Breast epithelium (tissue), 4 donors: ENCODE results near the gene CD164. TPM values are rescaled to one million over a fixed set of nuclear protein-coding genes. Genes with fewer than 3 reads are reported as not detected.

Experiments
- DNase-seq, 2 donors: peaks; one replicate each; pipeline ENCODE4 v3.0.0-alpha.2; 2019; ENCODE audit warnings: low spot score in 2 of 2
- H3K27ac ChIP-seq, 2 donors: fragments of 200-600 bp; sonication (generic) in 1 of 2; one replicate each; pipeline ENCODE4 v1.5.1; 2016 to 2019; ENCODE audit warnings: mild to moderate bottlenecking in 1 of 2
- H3K27me3 ChIP-seq, 2 donors: fragments of 200-600 bp; sonication (generic) in 1 of 2; one replicate each; pipeline versions ENCODE4 v1.5.1 to v1.6.0; 2017 to 2019; ENCODE audit warnings: control low read depth in 1 of 2, mild to moderate bottlenecking in 1 of 2
- H3K36me3 ChIP-seq: fragments of 200-600 bp; one replicate; pipeline ENCODE4 v1.5.1; 2019
- H3K4me1 ChIP-seq, 2 donors: fragments of 200-600 bp; sonication (generic); one replicate each; pipeline ENCODE4 v1.5.1; 2016 to 2019; ENCODE audit warnings: control low read depth in 1 of 2
- H3K4me3 ChIP-seq, 3 donors: fragments of 200-600 bp; sonication (generic); 1 replicate in 2 of 3; 2 replicates in 1 of 3; pipeline ENCODE4 v1.5.1; 2016 to 2019; ENCODE audit warnings: mild to moderate bottlenecking in 3 of 3, moderate library complexity in 2 of 3
- H3K9me3 ChIP-seq, 2 donors: fragments of 200-600 bp; sonication (generic) in 1 of 2; one replicate each; pipeline ENCODE4 v1.5.1; 2016 to 2019; ENCODE audit warnings: control low read depth in 1 of 2
- POLR2A ChIP-seq: fragments of 450-650 bp; IDR thresholded peaks from one replicate; pipeline ENCODE4 v1.6.1; 2016; ENCODE audit warnings: antibody characterized with exemption, mild to moderate bottlenecking, moderate library complexity
- POLR2AphosphoS5 ChIP-seq, 3 donors: sonication (generic); formaldehyde crosslinking; IDR thresholded peaks; one replicate each; pipeline ENCODE4 v1.6.1; 2017; ENCODE audit warnings: antibody characterized with exemption in 3 of 3
- intact Hi-C: fragments of 100-400 bp; cut with DNase I; formaldehyde crosslinking; loops from one replicate; pipeline ENCODE4 v1.15.1; 2023; ENCODE audit warnings: low total_unique reads
- total RNA-seq, 3 donors: library from RNA; depleted of rRNA; stranded (reverse); fragments of >200 nt; gene quantifications; one replicate each; pipeline ENCODE4 v1.1.0, GENCODE V29; 2016
- TF ChIP-seq, protein P1 (sequence below), 3 donors: fragments of 450-650 bp; IDR thresholded peaks; one replicate each; pipeline ENCODE4 v1.5.1; 2016 to 2017; ENCODE audit warnings: antibody characterized with exemption in 3 of 3, mild to moderate bottlenecking in 3 of 3, moderate library complexity in 3 of 3

Gene CD164
- total RNA-seq, 3 donors from 2014 or later = 186 to 302 (median 238) TPM

- Histone ChIP-seq H3K27ac (no peak overlapping the region), H3K4me1 (peaks cover 0 to 5% of the 10 kb centered on the region in 2 donors), H3K4me3 (no peak overlapping the region), H3K36me3 (no peaks in the 10 kb centered on the region), H3K9me3 (no peaks in the 10 kb centered on the region), H3K27me3 (no peaks in the 10 kb centered on the region)
- no peak for DNase-seq
- intact Hi-C loops = loop anchor here (2.0 kb wide), 1 partner anchor 73 kb away; no protein-coding TSS in a partner anchor
- TF ChIP-seq, protein P1, sequence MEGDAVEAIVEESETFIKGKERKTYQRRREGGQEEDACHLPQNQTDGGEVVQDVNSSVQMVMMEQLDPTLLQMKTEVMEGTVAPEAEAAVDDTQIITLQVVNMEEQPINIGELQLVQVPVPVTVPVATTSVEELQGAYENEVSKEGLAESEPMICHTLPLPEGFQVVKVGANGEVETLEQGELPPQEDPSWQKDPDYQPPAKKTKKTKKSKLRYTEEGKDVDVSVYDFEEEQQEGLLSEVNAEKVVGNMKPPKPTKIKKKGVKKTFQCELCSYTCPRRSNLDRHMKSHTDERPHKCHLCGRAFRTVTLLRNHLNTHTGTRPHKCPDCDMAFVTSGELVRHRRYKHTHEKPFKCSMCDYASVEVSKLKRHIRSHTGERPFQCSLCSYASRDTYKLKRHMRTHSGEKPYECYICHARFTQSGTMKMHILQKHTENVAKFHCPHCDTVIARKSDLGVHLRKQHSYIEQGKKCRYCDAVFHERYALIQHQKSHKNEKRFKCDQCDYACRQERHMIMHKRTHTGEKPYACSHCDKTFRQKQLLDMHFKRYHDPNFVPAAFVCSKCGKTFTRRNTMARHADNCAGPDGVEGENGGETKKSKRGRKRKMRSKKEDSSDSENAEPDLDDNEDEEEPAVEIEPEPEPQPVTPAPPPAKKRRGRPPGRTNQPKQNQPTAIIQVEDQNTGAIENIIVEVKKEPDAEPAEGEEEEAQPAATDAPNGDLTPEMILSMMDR (IDR thresholded peaks at IDR 0.05) = no peak
- no peak for TF ChIP-seq POLR2A
- no peak for TF ChIP-seq POLR2AphosphoS5 (IDR thresholded peaks at IDR 0.05)
Observed at GRCh38 chr6:109345986-109346385, 36.3 kb downstream of the CD164 start.

DNA sequence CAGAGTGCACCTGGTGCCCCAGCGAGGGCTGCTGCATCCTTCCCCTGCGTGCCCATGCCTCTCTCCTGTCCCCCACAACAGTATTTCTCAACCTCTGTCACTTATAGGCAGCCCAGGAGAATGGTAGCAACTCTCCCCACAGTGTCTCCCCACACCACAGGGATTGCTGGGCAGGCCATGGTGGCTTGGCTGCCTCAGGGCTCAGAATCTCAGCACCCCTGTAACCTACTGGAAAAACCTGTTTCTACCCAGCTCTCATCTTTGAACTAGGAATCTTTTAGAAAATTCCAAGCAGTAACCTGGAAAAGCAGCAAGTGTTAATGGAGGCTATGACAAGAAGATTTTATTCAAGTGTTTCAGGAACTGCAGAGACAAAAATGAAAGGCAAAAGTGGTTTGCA lies 38.0 kb downstream of the CD164 start:
- H3K9me3 ChIP-seq = no peaks in the 10 kb centered on the region
- H3K36me3 ChIP-seq = no peaks in the 10 kb centered on the region
- TF ChIP-seq POLR2A (no peak), POLR2AphosphoS5 (IDR thresholded peaks at IDR 0.05) (no peak)
- TF ChIP-seq, protein P1 (IDR thresholded peaks at IDR 0.05) = no peak
- peak overlapping the region; percentile 51 to 70 for H3K27ac ChIP-seq
- no peak for DNase-seq
- no peaks in the 10 kb centered on the region for H3K27me3 ChIP-seq
- peaks cover 0 to 5% of the 10 kb centered on the region in 2 donors for H3K4me1 ChIP-seq
- intact Hi-C loops = loop anchor here (2.0 kb wide), 1 partner anchor 71 kb away; no protein-coding TSS in a partner anchor
- H3K4me3 ChIP-seq = no peak overlapping the region

DNA sequence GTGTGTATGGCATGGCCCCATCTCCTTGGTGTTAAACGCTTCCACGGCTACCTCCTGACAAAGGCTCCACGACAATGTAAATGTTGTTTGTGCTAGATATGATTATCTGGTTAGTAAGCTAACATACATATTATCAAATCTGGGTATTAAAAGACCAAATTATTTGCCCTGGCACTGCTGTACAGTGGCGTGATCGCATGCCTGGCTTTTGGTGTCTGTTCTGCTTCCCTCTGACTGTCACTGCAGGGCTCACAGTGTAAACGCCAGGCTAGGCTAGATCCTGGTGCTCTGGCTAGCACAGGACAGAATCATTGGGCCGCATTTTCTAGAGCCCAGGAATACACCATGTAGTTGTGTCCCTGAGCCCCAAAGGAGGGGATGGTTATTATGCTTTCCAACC lies 38.7 kb downstream of the CD164 start:
- DNase-seq = no peak
- Histone ChIP-seq H3K36me3 (no peaks in the 10 kb centered on the region), H3K27me3 (no peaks in the 10 kb centered on the region), H3K9me3 (no peaks in the 10 kb centered on the region), H3K4me1 (peaks cover 0 to 5% of the 10 kb centered on the region in 2 donors), H3K27ac (peak overlapping the region; percentile 51 to 70), H3K4me3 (no peak overlapping the region)
- no peak for TF ChIP-seq POLR2AphosphoS5 (IDR thresholded peaks at IDR 0.05)
- TF ChIP-seq, protein P1 (IDR thresholded peaks at IDR 0.05) = no peak
- no peak for TF ChIP-seq POLR2A
- intact Hi-C loops = no loop called here

GRCh38 chr6:109342911-109343310 lies 39.4 kb downstream of the CD164 start:
- H3K36me3 ChIP-seq = no peaks in the 10 kb centered on the region
- intact Hi-C loops = no loop called here
- no peaks in the 10 kb centered on the region for H3K27me3 ChIP-seq
- peak overlapping the region; percentile 20 to 59 for H3K27ac ChIP-seq
- peaks cover 0 to 5% of the 10 kb centered on the region in 2 donors for H3K4me1 ChIP-seq
- H3K9me3 ChIP-seq = no peaks in the 10 kb centered on the region
- no peak overlapping the region for H3K4me3 ChIP-seq
- no peak for DNase-seq
- TF ChIP-seq POLR2A = no peak
- TF ChIP-seq POLR2AphosphoS5 (IDR thresholded peaks at IDR 0.05) = no peak
- TF ChIP-seq, protein P1 (IDR thresholded peaks at IDR 0.05) = no peak

- TF ChIP-seq POLR2AphosphoS5 (IDR thresholded peaks at IDR 0.05) (no peak), POLR2A (no peak)
- TF ChIP-seq, protein P1 (IDR thresholded peaks at IDR 0.05) = no peak
- Histone ChIP-seq H3K27me3 (no peaks in the 10 kb centered on the region), H3K4me3 (no peak overlapping the region), H3K27ac (peak overlapping the region; percentile 20 to 59), H3K9me3 (no peaks in the 10 kb centered on the region), H3K36me3 (no peaks in the 10 kb centered on the region), H3K4me1 (peaks cover 0 to 5% of the 10 kb centered on the region in 2 donors)
- intact Hi-C loops = no loop called here
- DNase-seq = no peak
Observed at GRCh38 chr6:109342506-109342905, 39.8 kb downstream of the CD164 start.
